ENCODE data around the gene MTCL3.

MTCL3 gene

GRCh38 chr6:127510876-127511275 is 8.3 kb downstream of the MTCL3 start:
- no peaks in the 10 kb centered on the region for H3K36me3 ChIP-seq (ENCODE audit: low read length)
- no peak overlapping the region for H3K27ac ChIP-seq (ENCODE audit: low read depth, low read length)

GRCh38 chr6:127506894-127507293 is 12.2 kb downstream of the MTCL3 start:
- Histone ChIP-seq H3K9ac (ENCODE audit: low read length) (no peak overlapping the region), H3K27ac (ENCODE audit: low read depth, low read length) (no peak overlapping the region), H2AFZ (ENCODE audit: low read depth, low read length, severe bottlenecking) (no peak overlapping the region), H3K36me3 (ENCODE audit: low read length) (no peaks in the 10 kb centered on the region), H3K4me2 (ENCODE audit: low read depth, low read length, poor library complexity, severe bottlenecking) (no peak overlapping the region), H3K79me2 (ENCODE audit: insufficient read depth, low read length) (no peaks in the 10 kb centered on the region), H3K4me3 (ENCODE audit: insufficient read depth, low read length, poor library complexity, severe bottlenecking) (no peak overlapping the region), H3K9me3 (ENCODE audit: insufficient read depth, low read length) (no peaks in the 10 kb centered on the region), H3K27me3 (ENCODE audit: low read length) (no peaks in the 10 kb centered on the region), H4K20me1 (ENCODE audit: low read depth, low read length) (no peaks in the 10 kb centered on the region), H3F3A (ENCODE audit: insufficient read depth) (no peaks in the 10 kb centered on the region), H3K9me2 (replicated peaks; ENCODE audit: insufficient read depth, low read length) (no peaks in the 10 kb centered on the region)
- TF ChIP-seq CTCF (IDR thresholded peaks at IDR 0.05; ENCODE audit: insufficient read depth, low read length, poor library complexity, severe bottlenecking): no peak
- TF ChIP-seq EZH2phosphoT487 (conservative IDR thresholded peaks at IDR 0.05; ENCODE audit: low read length): no peak

More at GRCh38 chr6:127510876-127511275, 8.3 kb downstream of the MTCL3 start:
- Histone ChIP-seq H3K9me2 (replicated peaks; ENCODE audit: insufficient read depth, low read length) (no peaks in the 10 kb centered on the region), H3K4me3 (ENCODE audit: insufficient read depth, low read length, poor library complexity, severe bottlenecking) (no peak overlapping the region), H3F3A (ENCODE audit: insufficient read depth) (no peaks in the 10 kb centered on the region), H4K20me1 (ENCODE audit: low read depth, low read length) (no peaks in the 10 kb centered on the region), H3K9me3 (ENCODE audit: insufficient read depth, low read length) (no peaks in the 10 kb centered on the region), H3K9ac (ENCODE audit: low read length) (no peak overlapping the region), H3K4me2 (ENCODE audit: low read depth, low read length, poor library complexity, severe bottlenecking) (no peak overlapping the region), H3K27me3 (ENCODE audit: low read length) (no peaks in the 10 kb centered on the region), H2AFZ (ENCODE audit: low read depth, low read length, severe bottlenecking) (no peak overlapping the region), H3K79me2 (ENCODE audit: insufficient read depth, low read length) (no peaks in the 10 kb centered on the region)
- no peak for TF ChIP-seq CTCF (IDR thresholded peaks at IDR 0.05; ENCODE audit: insufficient read depth, low read length, poor library complexity, severe bottlenecking)
- TF ChIP-seq EZH2phosphoT487 (conservative IDR thresholded peaks at IDR 0.05; ENCODE audit: low read length): no peak

GRCh38 chr6:127503022-127503421 is 16.1 kb downstream of the MTCL3 start:
- TF ChIP-seq EZH2phosphoT487 (conservative IDR thresholded peaks at IDR 0.05; ENCODE audit: low read length): no peak
- H3K4me2 ChIP-seq (ENCODE audit: low read depth, low read length, poor library complexity, severe bottlenecking): no peak overlapping the region
- H3K9me2 ChIP-seq (replicated peaks; ENCODE audit: insufficient read depth, low read length): no peaks in the 10 kb centered on the region
- no peak overlapping the region for H3K9ac ChIP-seq (ENCODE audit: low read length)
- H2AFZ ChIP-seq (ENCODE audit: low read depth, low read length, severe bottlenecking): no peak overlapping the region
- H3K27me3 ChIP-seq (ENCODE audit: low read length): no peaks in the 10 kb centered on the region
- H3K27ac ChIP-seq (ENCODE audit: low read depth, low read length): no peak overlapping the region
- no peak overlapping the region for H3K4me3 ChIP-seq (ENCODE audit: insufficient read depth, low read length, poor library complexity, severe bottlenecking)
- no peaks in the 10 kb centered on the region for H3F3A ChIP-seq (ENCODE audit: insufficient read depth)
- no peaks in the 10 kb centered on the region for H3K36me3 ChIP-seq (ENCODE audit: low read length)
- H4K20me1 ChIP-seq (ENCODE audit: low read depth, low read length): no peaks in the 10 kb centered on the region
- no peaks in the 10 kb centered on the region for H3K79me2 ChIP-seq (ENCODE audit: insufficient read depth, low read length)
- H3K9me3 ChIP-seq (ENCODE audit: insufficient read depth, low read length): no peaks in the 10 kb centered on the region

- H2AFZ ChIP-seq (ENCODE audit: low read depth, low read length, severe bottlenecking): no peak overlapping the region
- no peaks in the 10 kb centered on the region for H3K79me2 ChIP-seq (ENCODE audit: insufficient read depth, low read length)
- no peaks in the 10 kb centered on the region for H3K9me2 ChIP-seq (replicated peaks; ENCODE audit: insufficient read depth, low read length)
- no peaks in the 10 kb centered on the region for H3K27me3 ChIP-seq (ENCODE audit: low read length)
- no peaks in the 10 kb centered on the region for H3K9me3 ChIP-seq (ENCODE audit: insufficient read depth, low read length)
- no peak overlapping the region for H3K4me2 ChIP-seq (ENCODE audit: low read depth, low read length, poor library complexity, severe bottlenecking)
- no peaks in the 10 kb centered on the region for H3F3A ChIP-seq (ENCODE audit: insufficient read depth)
- no peak for TF ChIP-seq EZH2phosphoT487 (conservative IDR thresholded peaks at IDR 0.05; ENCODE audit: low read length)
- no peak for TF ChIP-seq CTCF (IDR thresholded peaks at IDR 0.05; ENCODE audit: insufficient read depth, low read length, poor library complexity, severe bottlenecking)
- H4K20me1 ChIP-seq (ENCODE audit: low read depth, low read length): no peaks in the 10 kb centered on the region
- H3K4me3 ChIP-seq (ENCODE audit: insufficient read depth, low read length, poor library complexity, severe bottlenecking): no peak overlapping the region
- H3K27ac ChIP-seq (ENCODE audit: low read depth, low read length): no peak overlapping the region
- no peak overlapping the region for H3K9ac ChIP-seq (ENCODE audit: low read length)
- no peaks in the 10 kb centered on the region for H3K36me3 ChIP-seq (ENCODE audit: low read length)
Measured at GRCh38 chr6:127497410-127497809, 21.7 kb downstream of the MTCL3 start.

Data from SU-DHL-6 (cell line).